ES-I3 (cell line): ENCODE results near the gene NDUFAB1.
"Not testable (repeated sequence)": the region's sequence is repeated elsewhere in the genome, so short reads cannot be mapped to it uniquely, and the experiment has no call there.

Experiments used
- H3K36me3 ChIP-seq: 2 replicates; pipeline ENCODE4 v1.6.1; 2013; ENCODE audit warnings: mild to moderate bottlenecking, low read length, control low read depth, moderate library complexity; ENCODE audit not compliant: insufficient read depth
- H3K4me1 ChIP-seq: 2 replicates; pipeline ENCODE4 v1.6.1; 2013; ENCODE audit warnings: mild to moderate bottlenecking, control low read depth, low read length; ENCODE audit not compliant: insufficient read depth
- H3K9ac ChIP-seq: 2 replicates; pipeline ENCODE4 v1.6.1; 2013; ENCODE audit warnings: low read depth, mild to moderate bottlenecking, low read length, moderate library complexity
- H3K9me3 ChIP-seq: 2 replicates; pipeline ENCODE4 v1.6.1; 2013; ENCODE audit warnings: mild to moderate bottlenecking, low read length, moderate library complexity; ENCODE audit not compliant: control insufficient read depth, insufficient read depth

Gene NDUFAB1

GRCh38 chr16:23607726-23608125, 11.6 kb upstream of the NDUFAB1 start:
- Histone ChIP-seq H3K9me3 (no peaks in the 10 kb centered on the region), H3K9ac (no peak overlapping the region), H3K36me3 (peaks cover 26% of the 10 kb centered on the region), H3K4me1 (no peaks in the 10 kb centered on the region)

DNA sequence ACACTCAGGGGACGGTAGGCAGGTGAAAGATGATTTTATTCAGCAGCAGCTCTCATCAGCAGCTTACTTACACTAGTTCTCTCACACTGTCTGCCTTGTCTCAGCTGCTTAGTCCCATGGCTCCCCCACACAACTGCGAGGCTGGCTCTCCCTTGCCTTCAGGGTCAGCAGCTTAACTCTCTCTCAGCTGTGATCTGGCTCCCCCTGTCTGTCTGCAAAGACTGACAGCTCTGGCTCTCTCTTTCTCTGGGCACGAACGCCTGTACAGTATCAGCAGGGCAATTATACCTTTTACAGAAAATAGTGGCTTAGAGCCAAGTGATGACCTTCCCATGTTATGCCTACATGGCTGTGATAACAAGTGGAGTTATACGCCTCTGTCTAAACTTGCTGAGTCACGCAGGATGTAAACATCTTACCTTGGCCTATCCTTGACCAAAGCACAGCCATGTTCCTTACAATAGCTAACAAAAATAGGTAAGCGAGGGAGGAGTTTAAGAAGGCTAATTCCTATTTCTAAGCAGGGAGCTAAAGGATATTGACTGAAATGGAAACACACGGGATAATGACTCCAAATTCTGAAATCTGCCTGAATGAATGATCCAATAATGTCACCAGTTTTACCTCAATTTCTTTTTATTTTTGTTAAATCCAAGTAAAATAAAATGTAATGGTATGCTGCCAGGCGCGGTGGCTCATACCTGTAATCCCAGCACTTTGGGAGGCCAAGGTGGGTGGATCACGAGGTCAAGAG, 1.1 kb upstream of the NDUFAB1 start:
- H3K9me3 ChIP-seq = no peaks in the 10 kb centered on the region
- H3K4me1 ChIP-seq = peaks cover 26% of the 10 kb centered on the region
- peaks cover under 1% of the 10 kb centered on the region for H3K36me3 ChIP-seq
- peak overlapping the region; percentile 90; the same call in 1 of the 2 replicates for H3K9ac ChIP-seq

DNA sequence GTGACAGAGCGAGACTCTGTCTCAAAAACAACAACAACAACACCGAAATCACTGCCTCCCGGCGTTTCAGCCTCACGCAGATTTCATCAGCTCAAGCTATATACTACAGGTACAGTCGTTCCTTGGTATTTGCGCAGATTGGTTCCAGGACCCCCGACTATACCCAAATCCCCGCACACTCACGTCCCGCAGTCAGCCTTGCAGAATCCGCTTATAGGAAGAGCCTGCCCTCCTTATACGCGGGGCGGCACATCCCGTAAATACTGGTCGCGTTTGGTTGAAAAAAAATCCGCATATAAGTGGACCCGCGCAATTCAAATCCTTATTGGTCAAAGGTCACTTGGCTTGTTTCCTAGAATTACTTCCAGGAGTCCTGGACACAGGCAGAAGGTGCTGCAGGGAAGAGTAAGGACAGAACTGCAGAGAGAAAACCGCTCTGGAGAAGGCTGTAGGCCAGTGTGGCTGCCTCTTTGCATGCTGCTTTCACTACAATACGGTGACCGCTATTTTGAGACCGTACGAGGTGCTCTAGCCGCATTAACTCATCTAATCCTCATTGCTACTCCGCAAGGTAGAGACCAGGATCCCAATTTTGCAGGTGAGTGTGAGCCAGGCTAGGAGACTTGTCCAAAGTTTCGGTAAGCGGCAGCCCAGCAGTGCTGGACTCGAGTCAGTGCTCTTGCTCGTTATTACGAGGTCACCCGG, 718 bp downstream of the NDUFAB1 start:
- no peaks in the 10 kb centered on the region for H3K9me3 ChIP-seq
- peaks cover 10% of the 10 kb centered on the region for H3K36me3 ChIP-seq
- peak overlapping the region; percentile 90 for H3K9ac ChIP-seq
- peaks cover 15% of the 10 kb centered on the region for H3K4me1 ChIP-seq

GRCh38 chr16:23594186-23594585, 1.9 kb downstream of the NDUFAB1 start:
- Histone ChIP-seq H3K4me1 (peaks cover 11% of the 10 kb centered on the region), H3K9me3 (no peaks in the 10 kb centered on the region), H3K9ac (no peak overlapping the region), H3K36me3 (peaks cover 19% of the 10 kb centered on the region)

GRCh38 chr16:23590181-23590580, 5.9 kb downstream of the NDUFAB1 start:
- Histone ChIP-seq H3K9me3 (no peaks in the 10 kb centered on the region), H3K36me3 (peaks cover 29% of the 10 kb centered on the region), H3K4me1 (no peaks in the 10 kb centered on the region), H3K9ac (no peak overlapping the region)

DNA sequence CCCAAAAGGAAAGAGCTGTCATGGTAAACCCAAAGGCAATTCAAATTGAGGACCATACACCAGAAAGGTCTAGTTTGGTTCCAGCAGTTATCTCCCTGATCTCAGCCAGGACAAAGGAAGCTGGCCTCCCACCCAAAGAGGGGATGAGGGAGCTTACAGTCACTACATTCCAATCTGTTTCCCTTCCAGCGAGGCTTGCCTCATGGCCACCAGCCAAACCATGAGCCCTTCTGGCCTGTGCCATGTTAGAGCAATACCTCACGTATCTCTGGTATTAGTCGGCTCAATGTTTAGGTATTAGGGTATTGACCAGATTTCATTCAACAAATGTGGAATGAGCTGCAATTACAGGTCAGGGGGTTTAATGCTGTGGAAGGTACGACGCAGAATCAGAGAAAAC, 8.4 kb downstream of the NDUFAB1 start:
- Histone ChIP-seq H3K9me3 (no peaks in the 10 kb centered on the region), H3K9ac (no peak overlapping the region), H3K4me1 (no peaks in the 10 kb centered on the region), H3K36me3 (peaks cover 32% of the 10 kb centered on the region)

- Histone ChIP-seq H3K9ac (no peak overlapping the region), H3K9me3 (no peaks in the 10 kb centered on the region), H3K36me3 (peaks cover 26% of the 10 kb centered on the region), H3K4me1 (no peaks in the 10 kb centered on the region)
These were observed 11.7 kb downstream of the NDUFAB1 start for GRCh38 chr16:23584186-23585076.

DNA sequence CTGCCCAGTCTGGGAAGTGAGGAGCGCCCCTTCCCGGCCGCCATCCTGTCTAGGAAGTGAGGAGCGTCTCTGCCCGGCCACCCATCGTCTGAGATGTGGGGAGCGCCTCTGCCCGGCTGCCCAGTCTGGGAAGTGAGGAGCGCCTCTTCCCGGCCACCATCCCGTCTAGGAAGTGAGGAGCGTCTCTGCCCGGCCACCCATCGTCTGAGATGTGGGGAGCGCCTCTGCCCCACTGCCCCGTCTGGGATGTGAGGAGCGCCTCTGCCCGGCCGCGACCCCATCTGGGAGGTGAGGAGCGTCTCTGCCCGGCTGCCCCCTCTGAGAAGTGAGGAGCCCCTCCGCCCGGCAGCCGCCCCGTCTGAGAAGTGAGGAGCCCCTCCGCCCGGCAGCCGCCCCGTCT, 12.8 kb downstream of the NDUFAB1 start:
- H3K36me3 ChIP-seq = peaks cover 24% of the 10 kb centered on the region; the same call in 1 of the 2 replicates
- H3K9me3 ChIP-seq = not testable (repeated sequence)

GRCh38 chr16:23581764-23582163, 14.4 kb downstream of the NDUFAB1 start:
- Histone ChIP-seq H3K9ac (no peak overlapping the region), H3K4me1 (no peaks in the 10 kb centered on the region), H3K36me3 (peaks cover 23% of the 10 kb centered on the region; the same call in 1 of the 2 replicates), H3K9me3 (no peaks in the 10 kb centered on the region)

More for the DNA sequence above, 12.8 kb downstream of the NDUFAB1 start:
- not testable (repeated sequence) for H3K9ac ChIP-seq, H3K4me1 ChIP-seq

DNA sequence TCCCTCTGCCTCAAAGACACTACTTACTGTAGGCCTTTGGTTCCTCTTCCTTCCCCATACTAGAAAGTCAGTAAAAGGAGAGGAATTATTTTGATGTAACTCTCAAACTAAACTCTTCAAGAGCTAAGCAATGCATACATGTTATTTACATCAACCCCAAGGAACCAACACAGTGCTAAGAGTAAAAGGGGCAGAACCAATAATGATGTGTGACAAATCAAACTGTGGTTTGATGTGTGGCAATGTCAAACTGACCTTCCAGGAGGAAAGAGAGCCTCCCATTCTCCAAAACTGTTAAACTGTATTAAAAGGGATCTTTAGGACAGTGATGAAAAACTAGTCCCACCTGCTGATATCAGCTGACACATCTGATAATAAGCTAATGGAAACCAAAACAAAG, 15.7 kb downstream of the NDUFAB1 start:
- Histone ChIP-seq H3K9me3 (no peaks in the 10 kb centered on the region), H3K9ac (no peak overlapping the region), H3K4me1 (no peaks in the 10 kb centered on the region), H3K36me3 (peaks cover 19% of the 10 kb centered on the region; the same call in 1 of the 2 replicates)

GRCh38 chr16:23579371-23579770, 16.7 kb downstream of the NDUFAB1 start:
- no peaks in the 10 kb centered on the region for H3K9me3 ChIP-seq
- no peak overlapping the region for H3K9ac ChIP-seq
- H3K36me3 ChIP-seq = peaks cover 14% of the 10 kb centered on the region; the same call in 1 of the 2 replicates
- H3K4me1 ChIP-seq = no peaks in the 10 kb centered on the region

DNA sequence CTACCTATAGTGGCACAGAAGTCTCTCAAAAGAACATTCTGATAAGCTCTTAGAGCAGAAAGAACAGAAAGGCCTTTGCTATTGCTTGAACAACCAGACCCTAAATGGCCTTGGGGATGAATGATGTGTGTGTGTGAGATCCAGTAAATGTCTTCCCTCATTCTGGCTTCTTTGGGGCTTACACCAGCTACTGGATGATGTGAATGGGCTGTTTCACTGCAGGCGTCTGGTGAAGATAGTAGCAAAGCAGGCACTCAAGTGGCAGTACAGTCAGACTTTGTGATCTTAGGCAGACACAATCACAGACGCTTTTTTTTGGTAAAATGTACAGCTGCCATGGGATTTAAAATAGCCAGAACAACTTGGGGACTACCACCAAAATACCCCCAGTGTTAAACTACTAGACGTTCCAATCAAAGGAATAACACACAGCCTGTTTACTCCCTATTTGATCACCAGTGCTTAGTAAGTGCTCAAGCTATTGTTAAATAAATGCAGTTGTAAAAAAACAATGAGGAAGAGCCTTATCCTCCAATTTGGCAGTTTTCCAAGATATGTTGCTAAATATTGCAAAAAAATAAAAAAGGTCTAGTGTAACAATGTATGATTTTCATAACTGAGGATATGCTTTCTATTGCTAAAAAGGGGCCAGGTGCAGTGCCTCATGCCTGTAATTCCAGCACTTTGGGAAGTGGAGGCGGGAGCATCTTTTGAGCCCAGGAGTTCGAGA, 17.9 kb downstream of the NDUFAB1 start:
- Histone ChIP-seq H3K9me3 (no peaks in the 10 kb centered on the region), H3K9ac (no peak overlapping the region), H3K36me3 (peaks cover 14% of the 10 kb centered on the region; the same call in 1 of the 2 replicates), H3K4me1 (no peaks in the 10 kb centered on the region)

- Histone ChIP-seq H3K36me3 (peaks cover 17% of the 10 kb centered on the region; the same call in 1 of the 2 replicates), H3K9ac (no peak overlapping the region), H3K9me3 (no peaks in the 10 kb centered on the region), H3K4me1 (no peaks in the 10 kb centered on the region)
These were observed 18.6 kb downstream of the NDUFAB1 start for GRCh38 chr16:23577493-23577892.

DNA sequence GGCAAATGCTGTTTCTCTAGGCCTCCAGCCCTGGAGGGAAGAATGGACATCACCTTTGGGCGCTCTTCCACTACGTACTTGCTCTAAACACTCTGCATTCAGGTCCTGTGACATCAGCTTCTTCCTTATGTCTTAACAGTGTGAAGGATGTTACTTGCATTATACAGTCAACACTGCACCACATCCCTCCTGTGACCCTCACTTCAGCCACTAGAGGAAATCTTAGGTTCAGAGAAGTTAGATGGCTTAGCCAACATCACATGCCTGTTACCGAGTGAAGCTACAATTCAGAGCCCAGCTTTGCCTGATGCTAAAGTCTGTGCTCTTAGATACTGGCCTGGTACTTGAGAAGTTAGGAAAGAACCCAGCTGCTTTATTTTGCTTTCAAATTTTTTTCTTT, 20.3 kb downstream of the NDUFAB1 start:
- H3K36me3 ChIP-seq = peaks cover 18% of the 10 kb centered on the region; the same call in 1 of the 2 replicates

More for the DNA sequence above, 20.3 kb downstream of the NDUFAB1 start:
- no peaks in the 10 kb centered on the region for H3K9me3 ChIP-seq
- no peak overlapping the region for H3K9ac ChIP-seq
- H3K4me1 ChIP-seq = no peaks in the 10 kb centered on the region
